T1000 (cell line): ENCODE results near the gene TULP3.

Experiments
- DNase-seq: peaks from one replicate; lab custom pipeline; 2025; ENCODE audit warnings: mixed read lengths; lab: John Stamatoyannopoulos, UW

Gene TULP3

DNA sequence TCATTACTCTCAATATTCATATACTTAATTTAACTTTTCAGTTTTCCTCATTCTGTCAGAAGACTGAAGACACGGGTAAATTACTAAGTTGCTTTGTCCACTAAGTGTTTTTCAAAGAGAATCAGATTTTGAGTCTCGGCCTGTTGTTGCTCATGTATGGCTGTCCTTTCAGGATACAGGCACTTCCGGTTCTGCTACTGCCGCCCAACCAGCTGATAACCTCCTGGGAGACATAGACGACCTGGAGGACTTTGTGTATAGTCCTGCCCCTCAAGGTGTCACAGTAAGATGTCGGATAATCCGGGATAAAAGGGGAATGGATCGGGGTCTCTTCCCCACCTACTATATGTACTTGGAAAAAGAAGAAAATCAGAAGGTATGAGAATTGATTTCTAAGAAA, 40.2 kb downstream of the TULP3 start:
- DNase-seq = no peak

DNA sequence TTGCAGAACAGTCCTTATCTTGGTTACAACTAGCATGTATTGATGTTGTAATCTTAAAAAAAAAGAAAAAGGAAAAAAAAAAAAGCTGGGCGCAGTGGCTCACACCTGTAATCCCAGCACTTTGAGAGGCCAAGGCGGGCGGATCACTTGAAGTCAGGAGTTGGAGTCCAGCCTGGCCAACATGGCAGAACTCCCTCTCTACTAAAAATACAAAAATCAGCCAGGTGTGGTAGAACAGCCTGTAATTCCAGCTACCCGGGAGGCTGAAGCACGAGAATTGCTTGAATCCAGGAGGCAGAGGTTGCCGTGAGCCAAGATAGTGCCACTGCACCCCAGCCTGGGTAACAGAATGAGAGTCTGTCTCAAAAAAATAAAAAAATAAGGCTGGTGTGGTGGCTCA, 42.9 kb downstream of the TULP3 start:
- no peak for DNase-seq

DNA sequence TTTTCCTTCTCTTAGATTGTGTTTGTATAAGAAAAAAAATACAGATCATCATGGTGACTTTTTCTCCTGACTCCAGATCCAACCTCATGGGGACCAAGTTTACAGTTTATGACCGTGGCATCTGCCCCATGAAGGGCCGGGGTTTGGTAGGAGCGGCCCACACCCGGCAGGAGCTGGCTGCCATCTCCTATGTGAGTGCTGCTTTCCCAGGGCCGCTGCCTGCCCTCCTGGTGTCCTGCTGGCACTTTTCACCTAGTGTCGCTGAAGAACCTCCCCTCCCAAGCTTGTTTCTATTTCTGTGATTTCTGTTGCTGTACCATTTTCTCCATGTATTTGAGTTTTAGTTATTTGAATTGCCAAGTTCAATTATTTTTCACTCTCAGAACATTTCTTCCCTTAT, 43.7 kb downstream of the TULP3 start:
- no peak for DNase-seq

GRCh38 chr12:2936301-2936700, 45.6 kb downstream of the TULP3 start:
- no peak for DNase-seq

GRCh38 chr12:2937500-2937899, 46.8 kb downstream of the TULP3 start:
- DNase-seq = no peak

GRCh38 chr12:2939191-2939590, 48.5 kb downstream of the TULP3 start:
- no peak for DNase-seq

- DNase-seq = no peak
These were observed 49.9 kb downstream of the TULP3 start for GRCh38 chr12:2940564-2940963.

DNA sequence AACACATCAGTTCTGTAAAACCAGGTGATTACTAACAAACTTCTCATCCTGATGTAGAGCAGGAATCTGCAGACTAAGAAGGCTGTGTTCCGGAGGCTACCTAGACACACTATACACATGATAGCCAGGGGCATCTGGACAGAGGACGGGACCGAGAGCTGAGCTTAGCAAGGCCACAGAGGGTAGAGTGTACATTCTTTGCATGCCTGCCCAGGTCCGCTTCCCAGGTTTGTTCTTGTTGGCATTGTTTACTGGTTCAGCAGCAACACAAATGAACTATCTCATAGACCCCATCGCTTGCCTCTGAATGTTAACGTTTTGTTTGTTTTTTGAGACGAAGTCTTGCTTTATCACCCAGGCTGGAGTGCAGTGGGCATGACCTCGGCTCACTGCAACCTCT, 50.8 kb downstream of the TULP3 start:
- no peak for DNase-seq

GRCh38 chr12:2944401-2945047, 53.8 kb downstream of the TULP3 start:
- no peak for DNase-seq

- DNase-seq = no peak
These were observed 58.7 kb downstream of the TULP3 start for GRCh38 chr12:2949411-2949810.

GRCh38 chr12:2955888-2956287, 65.2 kb downstream of the TULP3 start:
- DNase-seq = no peak

GRCh38 chr12:2957816-2958431, 67.2 kb downstream of the TULP3 start:
- no peak for DNase-seq

DNA sequence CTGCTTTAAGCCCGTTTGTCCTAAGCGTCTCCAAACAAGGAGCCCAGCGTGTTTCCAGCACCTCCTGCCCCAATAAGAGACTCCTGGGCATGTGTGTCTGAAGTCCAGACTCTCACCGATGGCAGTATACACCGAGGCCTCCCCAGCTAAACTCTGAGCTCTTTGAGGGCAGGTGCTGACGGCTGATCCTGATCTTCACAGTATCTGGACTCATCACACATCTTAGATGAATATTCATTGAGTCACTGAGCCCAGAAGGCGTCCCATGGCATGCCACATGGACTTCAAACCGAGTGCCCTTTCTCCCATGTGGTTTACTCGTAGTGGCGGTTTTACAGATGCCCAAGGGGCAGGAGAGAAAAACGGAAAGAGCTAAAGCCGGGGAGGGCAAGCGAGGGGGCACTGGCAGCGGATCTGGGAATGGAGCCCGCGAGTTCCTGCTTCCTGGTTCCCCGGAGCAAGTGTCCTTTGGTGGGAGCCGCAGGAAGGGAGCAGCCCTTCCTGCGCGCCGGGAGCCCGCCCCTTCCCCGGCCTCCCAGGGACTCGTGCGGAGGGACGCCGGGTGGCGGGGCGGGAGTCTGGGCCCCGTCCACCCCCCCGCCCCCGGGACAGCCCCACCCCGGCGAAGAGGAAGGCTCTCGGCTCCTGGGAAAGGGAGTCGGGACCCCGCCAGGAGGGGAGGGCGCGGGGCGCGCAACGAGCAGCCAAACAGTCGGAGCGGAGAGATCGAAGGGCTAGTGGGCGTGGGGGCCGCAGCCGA, 67.9 kb downstream of the TULP3 start:
- peak; percentile 80 for DNase-seq

- peak; percentile 76 for DNase-seq
These were observed 68.5 kb downstream of the TULP3 start, which contains the start of gene TEAD4 for GRCh38 chr12:2959192-2959504. Gene TEAD4, plus strand, starts transcription at chr12:2959397.

DNA sequence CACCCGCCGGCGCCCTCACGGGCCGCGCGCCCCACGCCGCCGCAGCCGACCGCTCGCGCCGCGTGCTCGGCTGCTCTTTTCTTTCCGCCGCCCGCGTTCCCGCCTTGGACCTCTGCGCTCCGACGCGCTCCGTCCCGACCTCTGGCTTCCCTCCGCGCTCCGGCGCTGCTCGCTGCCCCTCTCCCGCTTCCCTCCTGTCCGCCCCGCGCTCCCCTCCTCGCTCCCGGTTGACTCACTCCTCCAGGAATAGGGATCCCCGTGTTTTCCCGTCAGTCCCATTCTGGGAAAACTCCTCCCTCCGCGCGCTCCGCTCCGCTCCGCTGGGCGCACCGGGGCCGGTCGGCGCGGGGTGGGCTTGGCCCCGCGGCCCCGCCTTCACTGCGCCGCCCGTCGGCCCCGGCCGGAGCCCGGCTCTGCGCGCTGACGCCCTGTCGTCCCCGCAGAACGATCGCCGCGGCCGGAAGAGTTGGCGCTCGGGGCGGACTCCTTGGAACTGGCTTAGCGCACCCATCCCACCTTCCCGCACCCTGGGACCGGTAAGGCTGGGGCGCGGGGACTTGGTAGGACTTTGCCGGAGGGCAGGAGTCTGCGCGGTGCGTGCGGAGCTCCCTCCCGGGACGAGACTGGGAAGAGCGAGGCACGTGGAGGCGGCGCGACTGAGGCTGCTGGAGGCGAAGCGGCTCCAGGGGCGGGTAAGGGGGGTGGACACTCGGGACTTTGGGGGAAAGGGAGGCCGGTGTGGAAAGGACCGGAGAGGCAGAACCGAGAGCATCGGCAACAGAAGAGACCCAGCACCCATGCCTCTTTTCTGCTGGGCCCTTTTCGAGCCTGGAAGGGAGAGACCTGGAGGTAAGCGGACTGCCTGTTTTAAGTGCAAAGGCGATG, 69.1 kb downstream of the TULP3 start:
- DNase-seq = peak; percentile 68

DNA sequence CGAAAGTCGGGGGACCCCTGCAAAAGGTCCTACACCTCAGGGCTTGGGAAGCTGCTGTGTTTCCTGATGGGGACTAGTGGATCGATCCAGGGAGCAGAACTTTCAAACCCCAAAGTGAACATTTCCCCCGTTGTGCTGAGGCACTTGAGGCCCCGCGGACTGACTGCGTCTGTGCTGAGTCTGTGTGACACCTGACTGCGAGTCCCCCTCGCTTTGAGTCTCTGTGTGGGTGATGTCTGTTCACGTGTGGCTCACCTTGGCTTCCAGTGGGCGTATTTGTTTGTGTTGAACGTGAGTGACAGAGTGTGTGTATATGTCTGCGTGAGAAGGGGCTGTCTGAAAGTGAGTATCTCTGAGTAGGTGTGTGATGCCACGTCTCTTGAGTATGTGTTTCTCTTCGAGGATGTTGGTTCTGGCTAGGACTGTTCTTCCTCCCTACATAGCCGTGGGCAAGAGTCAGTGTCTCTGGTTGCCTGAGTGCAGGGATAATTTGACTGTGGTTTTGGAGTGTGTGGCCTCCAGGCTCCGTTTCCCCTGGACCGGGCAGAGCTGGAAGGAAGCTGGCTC, 69.8 kb downstream of the TULP3 start:
- no peak for DNase-seq

DNA sequence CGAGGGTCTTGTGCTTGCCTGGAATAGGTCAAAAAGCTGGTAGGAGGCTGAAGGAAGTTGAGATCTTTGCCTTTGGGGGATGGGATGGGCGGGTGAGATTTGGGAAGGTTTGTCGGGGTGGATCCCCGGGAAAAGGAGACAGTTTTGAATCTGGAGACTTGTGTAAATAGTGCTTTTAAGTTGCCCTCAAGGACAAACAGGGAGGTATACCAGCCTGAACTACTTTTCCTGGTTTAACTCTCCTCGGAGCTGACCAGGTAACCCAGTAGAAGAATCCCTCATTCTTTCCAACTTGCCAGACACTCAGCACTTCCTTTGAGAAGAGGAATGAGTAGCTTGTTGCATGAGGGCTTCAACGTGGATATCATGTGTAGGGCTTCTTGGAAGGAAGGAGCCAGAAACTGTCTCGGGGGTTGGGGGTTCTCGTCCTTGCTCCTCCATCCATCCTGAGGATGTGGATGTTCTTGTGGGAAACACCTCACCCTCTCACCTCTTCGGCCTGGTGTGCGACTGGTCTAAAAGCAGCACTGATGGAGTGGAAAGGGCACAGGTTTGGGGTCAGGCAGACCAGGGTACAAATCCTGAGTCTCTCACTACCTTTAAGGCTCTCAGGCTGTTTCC, 70.4 kb downstream of the TULP3 start:
- DNase-seq = no peak

- no peak for DNase-seq
These were observed 71.0 kb downstream of the TULP3 start for GRCh38 chr12:2961705-2962104.

- DNase-seq = no peak
These were observed 72.6 kb downstream of the TULP3 start for GRCh38 chr12:2963154-2963759.

GRCh38 chr12:2963760-2964292, 73.1 kb downstream of the TULP3 start:
- no peak for DNase-seq

DNA sequence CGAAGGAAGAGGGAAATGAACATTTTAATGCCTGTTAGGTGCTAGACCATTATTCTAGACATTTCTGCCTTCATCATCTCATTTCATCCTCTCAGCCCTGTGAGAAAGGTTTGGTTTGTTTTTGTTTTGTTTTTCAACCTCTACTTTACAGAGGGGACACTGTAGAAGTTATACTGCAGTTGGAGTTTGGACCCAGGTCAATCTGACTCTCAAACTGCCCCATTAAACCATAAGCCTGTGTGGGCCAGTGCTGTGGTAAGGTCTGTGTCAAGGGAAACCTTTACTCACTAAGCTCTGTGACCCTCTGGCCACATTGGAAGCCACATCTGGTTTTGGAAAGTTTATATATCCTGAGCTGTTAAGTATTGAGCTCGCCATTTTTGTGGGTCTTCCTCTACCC, 77.0 kb downstream of the TULP3 start:
- no peak for DNase-seq
